A673 (cell line): ENCODE measurements around the gene C16orf86. TPM values are rescaled to one million over a fixed set of nuclear protein-coding genes. Genes with fewer than 3 reads are reported as not detected.

Experiments used
- BruUV-seq: library from RNA; stranded (reverse); fragments of 400-500 nt; replicated peaks from 2 replicates; lab custom pipeline; 2021; lab: Mats Ljungman, UMichigan
- CTCF ChIA-PET: fragments of 300-600 bp; sonication (Branson Sonifier 250); formaldehyde crosslinking; loops from one replicate; lab custom pipeline; 2022; ENCODE audit warnings: antibody characterized with exemption; lab: Charles Lee
- POLR2A ChIA-PET: fragments of 300-600 bp; sonication (Branson Sonifier 250); formaldehyde crosslinking; loops from one replicate; lab custom pipeline; 2022; ENCODE audit warnings: antibody characterized with exemption; ENCODE audit not compliant: low non-redundant PET; lab: Charles Lee
- DNase-seq: peaks from one replicate; pipeline ENCODE4 v3.0.0-alpha.2; 2015; ENCODE audit warnings: low spot score
- H3K27ac ChIP-seq: fragments of 200-600 bp; sonication (generic); 2 replicates; pipeline ENCODE4 v1.5.1; 2016; ENCODE audit warnings: mixed run types, low read depth, mild to moderate bottlenecking, mixed read lengths, antibody characterized with exemption, low read length; ENCODE audit not compliant: poor library complexity, severe bottlenecking
- H3K27me3 ChIP-seq: fragments of 200-600 bp; sonication (generic); replicated peaks from 2 replicates; pipeline ENCODE4 v1.6.1; 2017; ENCODE audit warnings: mixed run types, low read depth, mild to moderate bottlenecking, mixed read lengths, antibody characterized with exemption, low read length; ENCODE audit not compliant: insufficient read depth, poor library complexity
- H3K36me3 ChIP-seq: fragments of 200-600 bp; sonication (generic); 2 replicates; pipeline ENCODE4 v1.6.1; 2016; ENCODE audit warnings: mixed run types, mild to moderate bottlenecking, mixed read lengths, antibody characterized with exemption, low read length; ENCODE audit not compliant: insufficient read depth, poor library complexity, severe bottlenecking
- H3K4me1 ChIP-seq: fragments of 200-600 bp; sonication (generic); 2 replicates; pipeline ENCODE4 v1.6.1; 2017; ENCODE audit warnings: mixed run types, mild to moderate bottlenecking, mixed read lengths, antibody characterized with exemption, low read length; ENCODE audit not compliant: insufficient read depth, poor library complexity, severe bottlenecking
- H3K4me3 ChIP-seq: fragments of 200-600 bp; sonication (generic); 2 replicates; pipeline ENCODE4 v1.5.1; 2016; ENCODE audit warnings: low read depth, mixed run types, mild to moderate bottlenecking, mixed read lengths, low read length; ENCODE audit not compliant: poor library complexity, severe bottlenecking
- H3K9me3 ChIP-seq: fragments of 200-600 bp; sonication (generic); 2 replicates; pipeline ENCODE4 v1.6.1; 2016; ENCODE audit warnings: mixed run types, low read depth, mild to moderate bottlenecking, mixed read lengths, antibody characterized with exemption, low read length; ENCODE audit not compliant: poor library complexity, severe bottlenecking
- EZH2 ChIP-seq: fragments of 200-600 bp; sonication (generic); IDR thresholded peaks from 2 replicates; pipeline ENCODE4 v1.6.1; 2017; ENCODE audit warnings: borderline replicate concordance, low read depth, mild to moderate bottlenecking, mixed read lengths, antibody characterized with exemption, low read length; ENCODE audit not compliant: poor library complexity, severe bottlenecking
- intact Hi-C: fragments of 100-400 bp; cut with micrococcal nuclease; formaldehyde crosslinking; loops from one replicate; pipeline ENCODE4 v1.10.0; 2022; ENCODE audit not compliant: unreplicated experiment
- total RNA-seq: library from RNA; stranded (reverse); gene quantifications from 2 replicates; pipeline ENCODE4 v1.2.3, GENCODE V29; 2021
- TF ChIP-seq, protein P1 (sequence below): fragments of 300-800, 200-600 bp; sonication (generic); conservative IDR thresholded peaks from 2 replicates; pipeline ENCODE4 v1.5.1; 2017; ENCODE audit warnings: low read depth, mild to moderate bottlenecking, antibody characterized with exemption, low read length, moderate library complexity, mixed read lengths

The C16orf86 gene
- total RNA-seq, 1 experiment from 2014 or later = not detected

DNA sequence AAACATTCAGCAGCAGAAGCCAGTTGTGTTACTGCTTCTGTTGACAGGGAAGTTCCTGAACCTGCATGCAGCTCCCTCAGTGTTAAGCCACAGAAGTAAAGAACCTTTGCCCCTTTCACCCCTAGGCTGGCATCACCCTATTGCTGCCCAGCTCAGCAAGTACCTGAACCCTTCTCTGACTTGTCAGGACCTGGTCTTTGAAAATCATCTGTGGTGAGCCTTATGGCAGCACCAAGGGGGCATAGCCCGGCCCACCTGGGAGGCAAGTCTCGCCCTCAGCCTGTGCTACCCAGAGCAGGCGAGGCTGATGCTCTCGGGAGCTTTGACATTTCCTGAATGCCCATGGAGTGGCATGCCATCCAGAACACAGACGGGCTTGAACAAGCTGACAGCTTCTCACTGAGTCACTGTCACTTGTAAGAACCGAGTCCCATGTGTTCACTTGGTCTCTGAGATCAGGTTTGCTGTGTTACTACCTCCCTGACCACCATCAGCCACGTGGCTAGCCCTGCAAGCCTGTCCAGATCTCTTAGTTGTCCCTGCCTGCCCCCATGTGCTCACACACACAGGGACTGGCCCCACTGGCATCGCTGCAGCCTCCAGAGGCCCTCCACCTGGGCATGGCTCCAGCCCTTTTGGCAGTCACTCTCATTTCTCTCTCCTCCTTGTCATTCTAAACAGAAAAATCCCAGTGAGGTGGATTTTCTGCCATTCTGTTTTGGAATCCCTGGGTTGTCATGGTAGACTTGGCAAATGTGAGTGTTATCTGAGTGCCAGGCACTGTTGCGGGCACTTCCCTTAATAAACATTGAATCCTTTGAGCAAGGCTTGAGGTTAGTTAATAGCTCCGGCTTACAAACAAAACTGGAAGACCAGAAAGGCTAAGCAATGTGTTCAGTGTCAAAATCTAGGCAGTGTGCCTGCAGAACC is 24.6 kb upstream of the C16orf86 start:
- ChIA-PET POLR2A (no interaction called here), CTCF (interaction anchor here (0.6 kb wide), 1 partner anchor 1197 kb away, joined by 8 read pairs; no protein-coding TSS in a partner anchor)
- H3K4me1 ChIP-seq = no peaks in the 10 kb centered on the region
- H3K27me3 ChIP-seq = peaks cover 5% of the 10 kb centered on the region
- no peak overlapping the region for H3K4me3 ChIP-seq
- no peaks in the 10 kb centered on the region for H3K9me3 ChIP-seq
- intact Hi-C loops = no loop called here
- TF ChIP-seq, protein P1, sequence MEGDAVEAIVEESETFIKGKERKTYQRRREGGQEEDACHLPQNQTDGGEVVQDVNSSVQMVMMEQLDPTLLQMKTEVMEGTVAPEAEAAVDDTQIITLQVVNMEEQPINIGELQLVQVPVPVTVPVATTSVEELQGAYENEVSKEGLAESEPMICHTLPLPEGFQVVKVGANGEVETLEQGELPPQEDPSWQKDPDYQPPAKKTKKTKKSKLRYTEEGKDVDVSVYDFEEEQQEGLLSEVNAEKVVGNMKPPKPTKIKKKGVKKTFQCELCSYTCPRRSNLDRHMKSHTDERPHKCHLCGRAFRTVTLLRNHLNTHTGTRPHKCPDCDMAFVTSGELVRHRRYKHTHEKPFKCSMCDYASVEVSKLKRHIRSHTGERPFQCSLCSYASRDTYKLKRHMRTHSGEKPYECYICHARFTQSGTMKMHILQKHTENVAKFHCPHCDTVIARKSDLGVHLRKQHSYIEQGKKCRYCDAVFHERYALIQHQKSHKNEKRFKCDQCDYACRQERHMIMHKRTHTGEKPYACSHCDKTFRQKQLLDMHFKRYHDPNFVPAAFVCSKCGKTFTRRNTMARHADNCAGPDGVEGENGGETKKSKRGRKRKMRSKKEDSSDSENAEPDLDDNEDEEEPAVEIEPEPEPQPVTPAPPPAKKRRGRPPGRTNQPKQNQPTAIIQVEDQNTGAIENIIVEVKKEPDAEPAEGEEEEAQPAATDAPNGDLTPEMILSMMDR = no peak
- TF ChIP-seq EZH2 = no peak
- DNase-seq = no peak
- no TSS peak for BruUV-seq
- H3K27ac ChIP-seq = no peak overlapping the region
- H3K36me3 ChIP-seq = peaks cover 19% of the 10 kb centered on the region

DNA sequence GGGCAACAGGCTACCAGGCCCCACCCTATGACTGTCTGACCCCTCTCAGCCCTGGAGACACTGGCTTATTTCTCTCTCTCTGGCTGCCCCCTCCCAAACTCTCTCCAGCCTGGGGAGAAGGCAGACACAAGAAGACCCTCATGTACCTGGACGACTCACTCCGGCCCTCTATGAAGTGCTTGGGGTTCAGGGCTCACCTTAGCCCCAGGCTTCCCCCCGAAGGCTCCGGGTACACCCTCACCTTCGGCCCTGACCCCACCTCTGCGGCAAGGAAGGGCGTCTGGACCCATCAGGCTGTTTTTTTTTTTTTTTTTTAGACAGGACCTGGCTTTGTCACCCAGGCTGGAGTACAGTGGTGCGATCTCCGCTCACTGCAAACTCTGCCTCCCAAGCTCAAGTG is 22.6 kb upstream of the C16orf86 start:
- POLR2A ChIA-PET = no interaction called here
- Histone ChIP-seq H3K36me3 (no peaks in the 10 kb centered on the region), H3K9me3 (no peaks in the 10 kb centered on the region), H3K27ac (no peak overlapping the region), H3K4me3 (no peak overlapping the region), H3K4me1 (no peaks in the 10 kb centered on the region), H3K27me3 (peaks cover 24% of the 10 kb centered on the region)
- CTCF ChIA-PET = interaction anchor here (1.3 to 2.7 kb wide), 3 partner anchors 10 to 123 kb away, joined by 4 to 17 read pairs (median 12); no protein-coding TSS in a partner anchor
- TF ChIP-seq, protein P1 = no peak
- TF ChIP-seq EZH2 = no peak
- no TSS peak for BruUV-seq
- no peak for DNase-seq
- intact Hi-C loops = loop anchor here (1.0 kb wide), 1 partner anchor 97 kb away; no protein-coding TSS in a partner anchor

DNA sequence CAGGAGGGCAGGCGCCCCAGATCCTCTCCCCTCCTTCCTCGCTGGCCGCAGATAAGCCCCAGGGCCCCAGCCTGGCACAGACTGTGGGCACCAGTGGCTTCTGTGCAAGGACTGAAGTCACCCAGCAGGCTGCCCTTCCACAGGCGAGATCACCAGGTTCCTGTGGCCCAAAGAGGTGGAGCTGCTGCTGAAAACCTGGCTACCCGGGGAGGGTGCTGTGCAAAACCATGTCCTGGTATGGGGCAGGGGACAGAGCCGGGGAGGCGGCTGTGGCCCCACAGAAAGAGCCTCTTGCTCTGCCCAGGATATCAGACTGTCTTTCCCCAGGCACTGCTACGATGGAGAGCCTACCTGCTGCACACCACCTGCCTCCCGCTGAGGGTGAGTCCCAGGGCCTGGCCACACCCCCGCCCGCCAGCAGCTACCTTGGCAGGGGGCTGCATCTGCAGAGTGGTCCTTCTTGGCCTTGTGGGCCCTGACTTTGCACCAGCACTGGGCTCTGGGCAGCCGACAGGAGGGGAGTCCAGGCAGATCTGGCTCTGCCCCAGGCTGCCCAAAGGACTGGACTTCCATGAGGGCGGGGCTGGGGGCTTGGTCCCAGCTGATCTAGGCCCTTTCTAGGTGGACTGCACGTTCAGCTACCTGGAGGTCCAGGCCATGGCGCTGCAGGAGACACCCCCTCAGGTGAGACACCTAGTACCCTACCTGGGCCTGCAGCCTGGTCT is 21.1 kb upstream of the C16orf86 start:
- ChIA-PET POLR2A (interaction anchor here (0.7 kb wide), 1 partner anchor 84 kb away, joined by 4 read pairs; no protein-coding TSS in a partner anchor), CTCF (interaction anchor here (2.5 to 2.7 kb wide), 2 partner anchors 98 to 124 kb away, joined by 12 to 17 read pairs; no protein-coding TSS in a partner anchor)
- no peaks in the 10 kb centered on the region for H3K36me3 ChIP-seq
- no peaks in the 10 kb centered on the region for H3K4me1 ChIP-seq
- peak overlapping the region; percentile 45 for H3K4me3 ChIP-seq
- no peak overlapping the region for H3K27ac ChIP-seq
- peaks cover 40% of the 10 kb centered on the region for H3K27me3 ChIP-seq
- no TSS peak for BruUV-seq
- intact Hi-C loops = no loop called here
- TF ChIP-seq, protein P1 = no peak
- no peak for TF ChIP-seq EZH2
- no peaks in the 10 kb centered on the region for H3K9me3 ChIP-seq
- DNase-seq = no peak
